ENCODE data around the gene GLRX5.

Gene GLRX5

DNA sequence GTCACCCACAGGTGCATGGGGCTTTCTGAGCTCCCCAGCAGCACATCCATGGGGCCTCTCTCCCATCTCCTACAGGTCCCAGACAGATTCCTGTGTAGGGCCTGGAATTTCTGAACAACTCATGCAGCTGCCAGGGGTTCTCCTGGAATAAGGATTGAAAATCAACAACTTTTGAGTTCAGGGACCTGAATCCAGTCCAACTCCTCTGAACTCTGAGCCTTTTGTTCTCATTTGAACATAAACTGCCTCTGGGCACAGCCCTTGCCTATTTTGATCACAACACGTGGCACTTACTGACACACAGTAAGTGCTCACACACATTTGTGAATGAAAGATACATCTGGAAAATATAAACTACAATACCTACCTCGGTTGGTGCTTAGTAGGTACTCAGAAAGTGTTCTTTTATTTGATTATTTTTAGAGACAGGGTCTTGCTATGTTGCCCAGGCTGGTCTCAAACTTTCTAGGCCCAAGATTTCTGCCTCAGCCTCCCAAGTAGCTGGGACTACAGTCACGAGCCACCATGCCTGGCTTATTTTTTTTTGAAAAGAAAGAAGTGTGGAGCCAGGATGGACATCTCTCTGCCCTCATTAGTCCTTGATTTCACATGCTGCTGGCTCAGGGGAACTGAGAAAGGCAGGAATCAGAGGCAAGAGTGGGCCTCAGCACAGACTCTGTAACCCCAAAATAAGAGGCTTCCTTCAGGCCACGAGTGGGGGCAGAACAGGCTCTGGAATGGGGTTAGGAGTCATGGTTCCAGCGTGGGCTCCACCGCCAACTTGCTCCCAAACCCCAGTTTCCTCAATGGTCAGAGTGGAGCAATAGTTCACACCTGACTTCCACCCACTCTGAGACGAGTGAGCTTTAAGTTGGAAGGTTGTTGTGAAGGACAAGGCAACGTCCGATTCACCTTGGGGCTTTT lies 45.4 kb upstream of the GLRX5 start:
- no peak for TF ChIP-seq BHLHE40 (IDR thresholded peaks at IDR 0.05; ENCODE audit: borderline replicate concordance)
- no peak for TF ChIP-seq FOXA1 (IDR thresholded peaks at IDR 0.05)
- no peak for TF ChIP-seq ARNT (IDR thresholded peaks at IDR 0.05)
- TF ChIP-seq L3MBTL2 (conservative IDR thresholded peaks at IDR 0.05), result no peak
- TF ChIP-seq, protein P1, sequence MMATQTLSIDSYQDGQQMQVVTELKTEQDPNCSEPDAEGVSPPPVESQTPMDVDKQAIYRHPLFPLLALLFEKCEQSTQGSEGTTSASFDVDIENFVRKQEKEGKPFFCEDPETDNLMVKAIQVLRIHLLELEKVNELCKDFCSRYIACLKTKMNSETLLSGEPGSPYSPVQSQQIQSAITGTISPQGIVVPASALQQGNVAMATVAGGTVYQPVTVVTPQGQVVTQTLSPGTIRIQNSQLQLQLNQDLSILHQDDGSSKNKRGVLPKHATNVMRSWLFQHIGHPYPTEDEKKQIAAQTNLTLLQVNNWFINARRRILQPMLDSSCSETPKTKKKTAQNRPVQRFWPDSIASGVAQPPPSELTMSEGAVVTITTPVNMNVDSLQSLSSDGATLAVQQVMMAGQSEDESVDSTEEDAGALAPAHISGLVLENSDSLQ (IDR thresholded peaks at IDR 0.05), result no peak
- TF ChIP-seq ELF4 (IDR thresholded peaks at IDR 0.05), result no peak
- TF ChIP-seq NFRKB (IDR thresholded peaks at IDR 0.05), result no peak
- TF ChIP-seq SUZ12 (IDR thresholded peaks at IDR 0.05), result no peak
- no peak for TF ChIP-seq CTBP1 (IDR thresholded peaks at IDR 0.05; ENCODE audit: borderline replicate concordance)
- no peak for TF ChIP-seq SP1 (IDR thresholded peaks at IDR 0.05)
- TF ChIP-seq LEF1 (IDR thresholded peaks at IDR 0.05; ENCODE audit: borderline replicate concordance), result no peak
- TF ChIP-seq HDGF (IDR thresholded peaks at IDR 0.05; ENCODE audit: borderline replicate concordance), result no peak
- no peak for TF ChIP-seq FOXK2 (IDR thresholded peaks at IDR 0.05)
- no peak for TF ChIP-seq ZNF384 (IDR thresholded peaks at IDR 0.05)
- TF ChIP-seq FOXM1 (IDR thresholded peaks at IDR 0.05; ENCODE audit: borderline replicate concordance), result no peak
- no peak for TF ChIP-seq TARDBP (IDR thresholded peaks at IDR 0.05)
- CTCF ChIA-PET, result interaction anchor here (0.6 kb wide), 1 partner anchor 9 kb away, joined by 3 read pairs; no protein-coding TSS in a partner anchor
- POLR2A ChIA-PET, result no interaction called here
- no peak for DNase-seq (ENCODE audit: extremely low spot score)

DNA sequence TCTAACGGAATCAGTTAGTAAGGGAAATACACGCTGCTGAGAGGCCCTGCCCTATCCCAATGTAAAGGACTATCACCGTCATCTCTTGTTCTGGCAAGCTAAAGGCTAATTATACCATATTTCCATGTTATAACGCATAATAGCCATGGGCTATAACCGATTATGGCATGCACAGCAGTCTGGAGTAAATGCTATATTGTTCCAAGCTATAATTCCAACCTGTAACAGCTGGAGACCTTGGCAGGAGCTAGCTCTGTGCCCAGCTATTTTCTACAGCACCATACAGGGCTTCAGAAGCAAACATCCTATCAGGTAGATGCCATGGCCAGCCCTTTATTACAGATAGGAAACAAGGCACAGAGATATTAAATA lies 44.7 kb upstream of the GLRX5 start:
- no peak for DNase-seq (ENCODE audit: extremely low spot score)
- POLR2A ChIA-PET, result no interaction called here
- CTCF ChIA-PET, result interaction anchor here (0.7 kb wide), 1 partner anchor 38 kb away, joined by 3 read pairs; no protein-coding TSS in a partner anchor

GRCh38 chr14:95490727-95491451 lies 44.0 kb upstream of the GLRX5 start:
- no peak for DNase-seq (ENCODE audit: extremely low spot score)
- ChIA-PET CTCF (interaction anchor here (0.7 kb wide), 1 partner anchor 38 kb away, joined by 3 read pairs; no protein-coding TSS in a partner anchor), POLR2A (no interaction called here)
- no peak for TF ChIP-seq TARDBP (IDR thresholded peaks at IDR 0.05)
- TF ChIP-seq L3MBTL2 (conservative IDR thresholded peaks at IDR 0.05), result no peak
- TF ChIP-seq HDGF (IDR thresholded peaks at IDR 0.05; ENCODE audit: borderline replicate concordance), result no peak
- no peak for TF ChIP-seq SP1 (IDR thresholded peaks at IDR 0.05)
- TF ChIP-seq BHLHE40 (IDR thresholded peaks at IDR 0.05; ENCODE audit: borderline replicate concordance), result no peak
- no peak for TF ChIP-seq SUZ12 (IDR thresholded peaks at IDR 0.05)
- TF ChIP-seq CTBP1 (IDR thresholded peaks at IDR 0.05; ENCODE audit: borderline replicate concordance), result no peak
- no peak for TF ChIP-seq ZNF384 (IDR thresholded peaks at IDR 0.05)
- no peak for TF ChIP-seq LEF1 (IDR thresholded peaks at IDR 0.05; ENCODE audit: borderline replicate concordance)
- TF ChIP-seq, protein P1 (IDR thresholded peaks at IDR 0.05), result no peak
- no peak for TF ChIP-seq ELF4 (IDR thresholded peaks at IDR 0.05)
- no peak for TF ChIP-seq ARNT (IDR thresholded peaks at IDR 0.05)
- TF ChIP-seq FOXK2 (IDR thresholded peaks at IDR 0.05), result no peak
- TF ChIP-seq NFRKB (IDR thresholded peaks at IDR 0.05), result no peak
- TF ChIP-seq FOXM1 (IDR thresholded peaks at IDR 0.05; ENCODE audit: borderline replicate concordance), result no peak
- TF ChIP-seq FOXA1 (IDR thresholded peaks at IDR 0.05), result no peak

More for the DNA sequence above, 44.7 kb upstream of the GLRX5 start:
- TF ChIP-seq FOXM1 (IDR thresholded peaks at IDR 0.05; ENCODE audit: borderline replicate concordance), result no peak
- TF ChIP-seq BHLHE40 (IDR thresholded peaks at IDR 0.05; ENCODE audit: borderline replicate concordance), result no peak
- TF ChIP-seq, protein P1 (IDR thresholded peaks at IDR 0.05), result no peak
- no peak for TF ChIP-seq ARNT (IDR thresholded peaks at IDR 0.05)
- no peak for TF ChIP-seq ZNF384 (IDR thresholded peaks at IDR 0.05)
- no peak for TF ChIP-seq SUZ12 (IDR thresholded peaks at IDR 0.05)
- no peak for TF ChIP-seq HDGF (IDR thresholded peaks at IDR 0.05; ENCODE audit: borderline replicate concordance)
- no peak for TF ChIP-seq LEF1 (IDR thresholded peaks at IDR 0.05; ENCODE audit: borderline replicate concordance)
- TF ChIP-seq CTBP1 (IDR thresholded peaks at IDR 0.05; ENCODE audit: borderline replicate concordance), result no peak
- no peak for TF ChIP-seq ELF4 (IDR thresholded peaks at IDR 0.05)
- no peak for TF ChIP-seq NFRKB (IDR thresholded peaks at IDR 0.05)
- TF ChIP-seq TARDBP (IDR thresholded peaks at IDR 0.05), result no peak
- TF ChIP-seq SP1 (IDR thresholded peaks at IDR 0.05), result no peak
- no peak for TF ChIP-seq FOXK2 (IDR thresholded peaks at IDR 0.05)

GRCh38 chr14:95491936-95492608 lies 42.8 kb upstream of the GLRX5 start:
- no peak for DNase-seq (ENCODE audit: extremely low spot score)
- TF ChIP-seq SUZ12 (IDR thresholded peaks at IDR 0.05), result no peak
- TF ChIP-seq TARDBP (IDR thresholded peaks at IDR 0.05), result no peak
- no peak for TF ChIP-seq FOXA1 (IDR thresholded peaks at IDR 0.05)
- TF ChIP-seq LEF1 (IDR thresholded peaks at IDR 0.05; ENCODE audit: borderline replicate concordance), result no peak
- no peak for TF ChIP-seq FOXM1 (IDR thresholded peaks at IDR 0.05; ENCODE audit: borderline replicate concordance)
- TF ChIP-seq FOXK2 (IDR thresholded peaks at IDR 0.05), result no peak
- TF ChIP-seq SP1 (IDR thresholded peaks at IDR 0.05), result no peak
- no peak for TF ChIP-seq ARNT (IDR thresholded peaks at IDR 0.05)
- TF ChIP-seq, protein P1 (IDR thresholded peaks at IDR 0.05), result no peak
- CTCF ChIA-PET, result no interaction called here
- POLR2A ChIA-PET, result interaction anchor here (0.8 kb wide), 1 partner anchor 9 kb away, joined by 5 read pairs; no protein-coding TSS in a partner anchor
